ENCODE measurements around the gene RSPRY1. TPM values are rescaled to one million over a fixed set of nuclear protein-coding genes. Genes with fewer than 3 reads are reported as not detected.

The RSPRY1 gene
- polyA plus RNA-seq, 1 of the 3 experiments (the other 2 are of a cell fraction), result 16.6 TPM

GRCh38 chr16:57282510-57283213 lies 96.5 kb downstream of the RSPRY1 start:
- WGBS (ENCODE audit: low lambda C conversion rate), result 93% methylated on average over 8 of the region's 8 CpGs
- no peaks in the 10 kb centered on the region for H3K9me3 ChIP-seq
- peaks cover 4 to 5% of the 10 kb centered on the region in 2 experiments; a peak in 2 of 4 replicates for H3K4me1 ChIP-seq (ENCODE audit: control insufficient read depth in 1 of 2, insufficient read depth in 2 of 2, low read depth in 1 of 2, low read length in 1 of 2)
- no peak overlapping the region for H3K27ac ChIP-seq (ENCODE audit: low read depth in 2 of 2, low read length in 1 of 2)
- TF ChIP-seq YY1 (IDR thresholded peaks at IDR 0.05; ENCODE audit: low read depth) (no peak), EP300 (IDR thresholded peaks at IDR 0.05; ENCODE audit: borderline replicate concordance in 1 of 2, low read depth in 1 of 2, low read length in 1 of 2) (no peak), USF1 (IDR thresholded peaks at IDR 0.05; ENCODE audit: borderline replicate concordance, low read depth) (no peak), EZH2phosphoT487 (IDR thresholded peaks at IDR 0.05; ENCODE audit: borderline replicate concordance, low read depth) (no peak), TEAD4 (IDR thresholded peaks at IDR 0.05; ENCODE audit: borderline replicate concordance, insufficient read depth) (no peak), IRF3 (IDR thresholded peaks at IDR 0.05; ENCODE audit: low read depth, low read length) (no peak), RCOR1 (IDR thresholded peaks at IDR 0.05; ENCODE audit: low read length) (no peak), RFX5 (IDR thresholded peaks at IDR 0.05; ENCODE audit: low read length) (no peak), FOSL2 (IDR thresholded peaks at IDR 0.05; ENCODE audit: borderline replicate concordance, low read depth) (no peak), MXI1 (IDR thresholded peaks at IDR 0.05; ENCODE audit: low read depth, low read length) (no peak), ELF1 (IDR thresholded peaks at IDR 0.05) (no peak)
- peaks cover 4% of the 10 kb centered on the region for H3F3A ChIP-seq (replicated peaks; ENCODE audit: insufficient read depth)
- POLR2A ChIA-PET, result no interaction called here
- no peaks in the 10 kb centered on the region for H4K20me1 ChIP-seq (ENCODE audit: insufficient read depth)
- H3K9ac ChIP-seq, result no peak overlapping the region
- H3K4me3 ChIP-seq (ENCODE audit: low read depth in 2 of 2, low read length in 1 of 2), result no peak overlapping the region
- H3K36me3 ChIP-seq (replicated peaks in 1 of 2; ENCODE audit: control insufficient read depth in 1 of 2, insufficient read depth in 2 of 2, low read length in 1 of 2), result no peaks in the 10 kb centered on the region
- no peak overlapping the region for H3K4me2 ChIP-seq
- DNase-seq, result no peak
- CTCF ChIA-PET, result interaction anchor here (1.0 to 1.2 kb wide), 2 partner anchors 10 to 17 kb away, joined by 3 read pairs; no protein-coding TSS in a partner anchor
- H2AFZ ChIP-seq (ENCODE audit: low read depth), result no peak overlapping the region
- no peaks in the 10 kb centered on the region for H3K79me2 ChIP-seq (ENCODE audit: insufficient read depth)
- no peaks in the 10 kb centered on the region for H3K9me2 ChIP-seq
- no peaks in the 10 kb centered on the region for H3K27me3 ChIP-seq (ENCODE audit: insufficient read depth)

- Histone ChIP-seq H3K9me2 (no peaks in the 10 kb centered on the region), H3K4me1 (ENCODE audit: control insufficient read depth in 1 of 2, insufficient read depth in 2 of 2, low read depth in 1 of 2, low read length in 1 of 2) (peaks cover 0 to 5% of the 10 kb centered on the region in 2 experiments; a peak in 1 of 4 replicates), H2AFZ (ENCODE audit: low read depth) (no peak overlapping the region), H4K20me1 (ENCODE audit: insufficient read depth) (no peaks in the 10 kb centered on the region), H3K79me2 (ENCODE audit: insufficient read depth) (no peaks in the 10 kb centered on the region), H3K27ac (ENCODE audit: low read depth in 2 of 2, low read length in 1 of 2) (no peak overlapping the region), H3K4me3 (ENCODE audit: low read depth in 2 of 2, low read length in 1 of 2) (no peak overlapping the region), H3K9me3 (no peaks in the 10 kb centered on the region), H3K36me3 (replicated peaks in 1 of 2; ENCODE audit: control insufficient read depth in 1 of 2, insufficient read depth in 2 of 2, low read length in 1 of 2) (no peaks in the 10 kb centered on the region), H3K9ac (no peak overlapping the region), H3K27me3 (ENCODE audit: insufficient read depth) (no peaks in the 10 kb centered on the region), H3F3A (replicated peaks; ENCODE audit: insufficient read depth) (peaks cover 4% of the 10 kb centered on the region), H3K4me2 (no peak overlapping the region)
- TF ChIP-seq TAF1 (IDR thresholded peaks at IDR 0.05; ENCODE audit: borderline replicate concordance, low read depth, low read length) (no peak), GABPA (IDR thresholded peaks at IDR 0.05; ENCODE audit: low read depth) (no peak), RXRA (IDR thresholded peaks at IDR 0.05; ENCODE audit: borderline replicate concordance, low read depth) (no peak), USF1 (IDR thresholded peaks at IDR 0.05; ENCODE audit: borderline replicate concordance, low read depth) (no peak), MEF2A (IDR thresholded peaks at IDR 0.05; ENCODE audit: borderline replicate concordance, low read depth) (no peak), MXI1 (IDR thresholded peaks at IDR 0.05; ENCODE audit: low read depth, low read length) (no peak), TEAD4 (IDR thresholded peaks at IDR 0.05; ENCODE audit: borderline replicate concordance, insufficient read depth) (no peak), IRF3 (IDR thresholded peaks at IDR 0.05; ENCODE audit: low read depth, low read length) (no peak), NRF1 (IDR thresholded peaks at IDR 0.05; ENCODE audit: low read depth, low read length) (no peak)
- POLR2A ChIA-PET, result no interaction called here
- CTCF ChIA-PET, result interaction anchor here (0.9 to 1.2 kb wide), 3 partner anchors 10 to 38 kb away, joined by 3 read pairs; partner anchors contain the start of gene ARL2BP
- WGBS (ENCODE audit: low lambda C conversion rate), result 93% methylated on average over 22 of the region's 24 CpGs
- no peak for DNase-seq
These were observed 97.3 kb downstream of the RSPRY1 start for GRCh38 chr16:57283214-57283958.

All from SK-N-SH (cell line).